HG02840 (cell line): ENCODE data around the gene CDKN2B-AS1.
A peak's percentile ranks its signal among the peaks of the same experiment; 100 is the strongest.
"Not testable (repeated sequence)": the region's sequence is repeated elsewhere in the genome, so short reads cannot be mapped to it uniquely, and the experiment has no call there.

Source experiments
- ATAC-seq: cut with Tn5 transposase; IDR thresholded peaks from one replicate; pipeline ENCODE4 v1.9.1; 2021; ENCODE audit warnings: mild to moderate bottlenecking, moderate library complexity, moderate number of reproducible peaks; ENCODE audit not compliant: unreplicated experiment, low FRiP score

The CDKN2B-AS1 gene

DNA sequence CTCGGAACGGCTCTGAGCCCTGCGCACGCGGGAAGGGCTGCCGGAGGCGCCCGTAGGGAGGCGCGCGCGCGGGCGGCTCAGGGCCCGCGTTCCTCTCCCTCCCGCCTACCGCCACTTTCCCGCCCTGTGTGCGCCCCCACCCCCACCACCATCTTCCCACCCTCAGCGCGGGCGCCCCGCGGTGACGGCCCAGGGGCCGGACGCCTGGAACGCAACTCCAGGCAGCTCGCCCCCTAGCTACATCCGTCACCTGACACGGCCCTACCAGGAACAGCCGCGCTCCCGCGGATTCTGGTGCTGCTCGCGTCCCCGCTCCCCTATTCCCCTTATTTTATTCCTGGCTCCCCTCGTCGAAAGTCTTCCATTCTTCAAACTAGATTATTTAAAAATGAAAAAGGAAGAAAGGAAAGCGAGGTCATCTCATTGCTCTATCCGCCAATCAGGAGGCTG, at the start of gene CDKN2B-AS1:
Gene CDKN2B-AS1, plus strand, starts transcription at position 236 of the 450 bp plus-strand sequence.
- peak; percentile 40 for ATAC-seq

DNA sequence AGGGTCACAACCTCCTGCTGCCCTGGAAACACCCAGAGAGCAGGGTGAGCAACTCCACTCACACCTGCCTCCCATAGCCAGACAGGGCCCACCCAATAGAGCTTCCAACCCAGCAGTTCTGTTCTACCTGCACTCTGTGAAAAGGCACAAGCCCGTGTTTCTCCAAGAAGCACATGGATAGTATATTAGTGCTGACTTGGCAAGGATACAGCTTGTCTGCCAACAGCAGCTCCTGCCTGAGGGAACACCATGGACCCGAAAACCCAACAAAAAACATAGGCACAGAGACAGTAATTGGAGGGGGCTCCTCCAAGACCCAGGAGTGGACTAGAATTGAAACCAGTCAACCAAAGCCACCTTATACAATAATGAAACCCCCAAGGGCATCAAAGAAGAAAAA, 49.0 kb upstream of the CDKN2B-AS1 start:
- ATAC-seq, result no peak

DNA sequence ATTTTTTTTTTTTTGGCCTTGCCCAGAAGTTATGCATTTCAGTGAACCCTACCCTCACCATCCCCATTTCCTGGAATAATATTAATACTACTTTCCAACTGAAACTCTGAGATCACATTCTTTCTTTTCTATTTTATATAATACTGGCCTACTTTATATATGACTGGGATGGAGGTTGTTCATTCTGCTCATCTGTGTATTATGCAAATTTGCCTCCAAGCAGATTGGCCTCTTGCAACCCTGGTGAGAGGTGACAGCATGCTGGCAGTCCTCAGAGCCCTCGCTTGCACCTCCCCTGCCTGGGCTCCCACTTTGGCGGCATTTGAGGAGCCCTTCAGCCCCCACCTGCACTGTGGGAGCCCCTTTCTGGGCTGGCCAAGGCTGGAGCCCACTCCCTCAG, 35.8 kb upstream of the CDKN2B-AS1 start:
- ATAC-seq, result no peak

DNA sequence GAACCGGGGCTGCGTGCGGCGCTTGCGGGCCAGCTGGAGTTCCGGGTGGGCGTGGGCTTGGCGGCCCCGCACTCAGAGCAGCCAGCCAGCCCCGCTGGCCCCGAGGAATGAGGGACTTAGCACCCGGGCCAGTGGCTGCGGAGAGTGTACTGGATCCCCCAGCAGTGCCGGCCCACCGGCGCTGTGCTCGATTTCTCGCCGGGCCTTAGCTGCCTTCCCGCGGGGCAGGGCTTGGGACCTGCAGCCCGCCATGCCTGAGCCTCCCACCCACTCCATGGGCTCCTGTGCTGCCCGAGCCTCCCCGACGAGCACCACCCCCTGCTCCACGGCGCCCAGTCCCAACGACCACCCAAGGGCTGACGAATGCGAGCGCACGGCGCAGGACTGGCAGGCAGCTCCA, 35.3 kb upstream of the CDKN2B-AS1 start:
- not testable (repeated sequence) for ATAC-seq

DNA sequence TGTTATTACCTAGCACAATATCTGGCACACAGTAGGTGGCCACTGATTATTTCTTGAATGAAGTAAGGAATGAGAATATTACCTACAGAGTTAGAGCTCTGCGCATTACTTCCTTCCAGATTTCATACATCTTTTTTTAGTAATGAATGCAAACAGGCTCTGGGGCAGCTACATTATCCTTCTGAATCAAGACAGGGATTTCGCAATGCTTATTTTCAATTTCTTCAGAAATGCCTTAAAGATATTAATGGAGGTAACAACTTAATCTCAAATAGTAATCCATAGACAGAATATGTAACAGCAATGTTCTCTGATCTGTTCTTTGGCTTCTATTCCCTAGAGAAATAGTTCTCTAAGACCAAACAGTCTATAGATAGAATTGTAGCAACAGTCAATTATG, 33.0 kb upstream of the CDKN2B-AS1 start:
- ATAC-seq, result no peak

DNA sequence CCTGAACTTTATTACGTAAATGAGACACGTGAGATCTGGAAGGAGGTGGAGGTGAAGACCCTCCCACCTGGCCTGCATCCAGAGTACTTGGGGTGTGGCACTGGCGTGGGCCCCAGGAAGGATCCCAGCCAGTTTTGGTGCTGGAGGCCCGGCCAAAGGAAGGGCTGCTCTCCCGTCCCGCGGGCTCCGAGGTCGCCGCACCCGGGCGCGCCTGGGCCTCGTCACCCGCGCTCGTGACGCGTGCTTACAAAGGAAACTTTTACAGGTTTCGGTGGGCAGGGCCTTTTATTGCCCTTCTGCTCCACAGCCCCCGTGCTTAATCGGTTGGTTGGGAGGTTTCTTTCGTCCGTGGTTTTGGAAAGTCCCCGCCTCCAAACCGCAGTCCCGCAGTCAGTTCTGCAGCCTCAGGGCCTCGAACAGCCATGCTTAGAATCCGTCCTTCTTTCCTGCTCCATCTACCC, 29.6 kb upstream of the CDKN2B-AS1 start:
- ATAC-seq, result peak; percentile 55

DNA sequence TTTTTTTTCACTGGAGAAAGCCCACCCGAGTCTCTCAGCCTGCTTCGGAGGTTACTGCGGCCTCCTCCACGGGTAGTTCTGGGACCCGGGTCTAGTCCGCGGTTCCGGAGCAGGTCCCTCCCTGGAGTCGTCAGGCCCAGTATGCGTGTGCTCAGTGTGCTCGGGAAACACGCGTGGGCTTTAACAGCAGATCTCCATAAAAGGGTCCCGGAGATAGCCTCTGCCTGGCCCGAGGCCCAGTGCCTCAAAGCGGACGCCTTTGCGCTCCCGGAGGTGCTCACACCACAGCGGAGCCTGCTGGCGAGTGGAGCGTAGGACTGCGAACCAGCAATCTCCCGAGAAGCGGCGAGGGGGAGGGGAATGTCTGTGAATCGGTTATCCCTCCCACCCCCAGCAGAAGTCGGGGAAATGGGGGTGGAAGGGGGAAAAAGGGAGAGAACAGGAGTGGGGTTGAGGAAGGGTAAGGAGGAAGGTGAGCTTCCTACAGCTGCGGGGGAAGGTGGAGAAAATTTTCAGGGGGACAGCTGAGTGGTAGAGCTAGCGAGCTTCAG, 29.1 kb upstream of the CDKN2B-AS1 start:
- peak; percentile 61 for ATAC-seq

DNA sequence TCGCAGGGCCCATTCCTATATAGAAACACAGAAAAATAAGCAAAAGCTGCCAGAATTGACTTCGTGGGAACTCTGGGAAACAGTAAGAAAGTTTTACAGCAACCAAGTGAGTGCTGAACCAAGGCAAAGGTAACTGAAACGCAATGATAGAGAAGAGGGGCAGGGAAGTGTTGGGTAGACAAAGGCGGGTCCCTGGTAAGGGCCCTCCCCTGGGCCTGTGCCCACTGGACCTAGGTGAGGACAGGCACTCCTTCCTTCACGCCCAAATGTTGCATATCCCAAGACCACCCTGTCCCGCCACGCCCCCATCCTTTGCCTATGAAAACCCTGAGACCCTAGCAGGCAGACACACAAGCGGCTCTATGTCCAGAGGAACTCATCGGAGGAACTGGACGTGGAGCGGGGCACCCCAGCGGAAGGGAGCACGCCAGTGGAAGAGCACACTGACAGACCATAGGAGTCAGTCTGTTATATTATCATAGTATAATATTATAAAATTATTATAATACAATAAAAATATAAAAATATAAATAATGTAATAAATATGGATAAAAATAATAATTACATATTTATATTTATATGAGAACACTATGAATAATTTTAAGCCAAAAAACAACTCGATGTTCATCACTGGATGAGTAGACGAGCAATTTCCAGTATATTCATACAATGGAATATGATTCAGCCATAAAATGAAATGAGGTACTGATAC, 28.3 kb upstream of the CDKN2B-AS1 start:
- no peak for ATAC-seq

DNA sequence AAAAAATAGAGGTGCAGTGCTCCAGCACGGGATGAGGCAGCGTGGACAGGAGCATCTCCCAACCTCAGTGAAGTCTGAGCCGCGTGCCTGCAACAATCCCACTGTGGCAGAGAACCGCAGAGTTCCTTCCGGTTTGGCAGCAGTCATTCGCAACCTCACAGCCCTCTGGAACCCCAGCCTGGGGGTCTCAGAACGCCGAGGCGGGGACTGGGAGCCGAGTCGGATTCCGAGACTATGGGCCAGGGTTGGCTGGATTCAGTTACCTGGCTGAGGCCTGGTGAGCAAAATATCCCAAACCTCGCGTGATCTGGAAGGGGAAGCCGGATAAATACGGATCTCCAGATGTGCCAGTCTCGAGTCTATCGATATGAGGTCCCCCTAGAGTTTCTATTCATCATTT, 27.4 kb upstream of the CDKN2B-AS1 start:
- ATAC-seq, result no peak

DNA sequence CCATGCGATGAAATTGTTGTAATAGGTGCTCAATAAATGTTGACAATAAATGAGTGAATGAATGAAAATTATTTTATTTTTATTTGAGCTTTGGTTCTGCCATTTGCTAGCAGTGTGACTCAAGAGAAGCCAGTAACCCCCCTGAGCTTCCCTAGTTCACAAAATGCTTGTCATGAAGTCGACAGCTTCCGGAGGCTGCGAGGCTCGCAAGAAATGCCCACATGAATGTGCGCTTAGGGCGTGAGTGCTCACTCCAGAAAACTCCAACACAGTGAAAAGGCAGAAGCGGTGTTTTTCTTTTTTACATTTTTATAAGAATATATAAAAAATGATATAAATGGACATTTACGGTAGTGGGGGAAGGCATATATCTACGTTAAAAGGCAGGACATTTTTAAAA, 26.9 kb upstream of the CDKN2B-AS1 start:
- ATAC-seq, result no peak

DNA sequence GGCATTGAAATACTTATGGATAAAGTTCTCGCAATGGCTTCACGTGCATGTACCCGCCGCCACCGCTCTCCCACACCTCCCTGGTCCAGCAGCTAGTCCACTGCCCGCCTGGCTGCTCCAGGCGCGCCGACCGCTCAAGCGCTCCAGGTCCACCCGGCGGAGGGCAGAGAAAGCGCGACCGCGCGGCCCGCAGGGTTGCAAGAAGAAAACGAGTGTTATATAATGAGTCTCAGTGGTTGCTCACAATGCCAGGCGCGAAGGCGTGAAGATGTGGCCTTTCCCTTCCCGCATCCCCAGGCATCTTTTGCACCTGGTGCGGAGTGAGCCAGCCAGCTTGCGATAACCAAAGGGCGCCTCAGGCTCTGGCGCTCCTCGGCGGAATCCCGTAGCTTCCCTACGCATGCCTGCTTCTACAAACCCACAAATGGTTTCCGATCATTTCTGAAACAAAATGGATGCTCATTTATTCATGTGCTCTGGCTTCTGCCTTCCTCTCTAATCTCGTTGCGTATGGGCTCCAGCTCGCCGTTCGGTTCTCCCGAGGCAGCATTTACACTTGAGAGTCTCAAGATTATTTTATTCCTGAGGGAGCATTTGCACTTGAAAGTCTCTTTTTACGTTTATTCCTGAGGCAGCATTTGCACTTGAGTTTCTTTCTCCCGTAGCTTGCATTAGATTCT, 26.1 kb upstream of the CDKN2B-AS1 start:
- no peak for ATAC-seq

DNA sequence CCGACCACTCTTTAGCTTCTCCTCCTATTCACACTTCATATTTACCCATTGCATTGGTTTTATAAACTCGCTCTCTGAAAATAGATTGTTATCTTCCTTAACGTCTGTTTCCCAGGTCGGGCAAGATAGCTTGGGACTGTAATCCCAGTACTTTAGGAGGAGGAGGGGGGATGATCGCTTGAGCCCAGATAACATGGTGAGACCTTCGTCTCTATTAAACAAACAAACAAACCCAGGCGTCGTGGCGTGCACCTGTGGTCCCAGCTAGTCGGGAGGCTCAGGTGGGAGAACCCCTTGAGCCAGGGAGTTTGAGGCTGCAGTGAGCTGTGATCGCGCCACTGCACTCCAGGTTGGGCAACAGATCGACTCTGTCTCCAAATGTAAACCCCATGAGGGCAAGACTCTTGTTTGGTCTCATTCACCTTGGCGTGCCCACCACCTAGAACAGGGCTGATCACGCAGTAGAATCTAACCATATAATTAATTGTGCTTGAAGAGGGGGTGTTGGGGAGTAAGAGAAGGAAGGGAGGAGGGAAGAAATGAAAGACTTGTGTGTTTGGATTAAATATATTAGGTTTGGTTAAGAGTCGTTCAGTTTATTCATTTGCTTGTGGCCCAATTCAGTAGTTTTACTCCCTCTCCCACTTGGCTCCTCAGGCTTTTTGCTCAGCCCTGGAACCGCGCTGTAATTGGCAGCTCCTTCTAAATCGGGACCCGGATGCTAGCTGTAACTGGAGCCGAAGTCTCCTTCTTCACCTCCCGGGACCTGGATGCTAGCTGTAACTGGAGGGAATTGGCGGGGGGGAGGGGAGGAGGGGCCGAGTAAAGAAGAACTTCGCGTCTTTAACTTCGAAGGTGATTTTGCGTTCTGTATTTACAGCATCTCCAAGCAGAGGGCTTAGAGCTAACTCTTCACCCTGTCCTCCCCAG, 25.3 kb upstream of the CDKN2B-AS1 start:
- ATAC-seq, result no peak

DNA sequence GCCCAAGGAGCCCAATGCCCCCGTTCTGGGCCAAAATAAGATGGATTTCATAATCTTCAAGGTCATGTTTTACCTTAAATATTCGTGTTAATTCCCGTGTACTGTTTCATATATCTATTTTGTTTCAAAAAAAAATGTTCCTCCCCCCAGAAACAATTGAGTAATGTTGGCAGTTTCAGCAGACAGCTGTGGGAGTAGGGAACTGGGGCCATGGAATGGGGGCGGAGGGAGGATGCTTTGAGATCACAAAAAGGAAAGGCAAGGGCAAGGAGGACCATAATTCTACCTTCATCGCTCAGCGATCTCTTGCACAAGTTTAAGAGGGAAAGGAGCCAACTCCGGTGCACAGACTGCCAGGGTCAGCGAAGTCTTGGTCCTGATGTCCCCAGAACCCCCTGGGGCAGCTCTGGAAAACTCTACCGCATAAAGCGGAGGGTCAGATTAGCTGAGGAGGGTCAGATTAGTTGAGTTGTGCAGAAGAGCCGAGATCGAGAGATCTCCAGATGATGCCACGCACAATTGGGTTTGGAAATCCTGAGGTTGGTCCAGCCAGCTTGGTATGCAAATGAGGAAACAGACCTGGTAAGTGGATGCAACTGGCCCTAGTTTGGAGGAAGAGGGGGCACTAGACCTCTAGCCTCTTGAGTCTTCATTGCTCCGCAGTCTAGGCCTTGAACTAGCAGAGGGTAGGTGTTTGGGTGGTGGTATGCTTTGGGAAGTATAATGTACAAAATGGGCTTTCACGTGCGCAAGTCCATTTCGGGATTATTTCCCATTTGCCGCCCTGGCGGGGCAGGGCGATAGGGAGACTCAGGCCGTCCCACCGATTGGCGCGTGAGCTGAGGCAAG, 24.4 kb upstream of the CDKN2B-AS1 start:
- ATAC-seq, result no peak

DNA sequence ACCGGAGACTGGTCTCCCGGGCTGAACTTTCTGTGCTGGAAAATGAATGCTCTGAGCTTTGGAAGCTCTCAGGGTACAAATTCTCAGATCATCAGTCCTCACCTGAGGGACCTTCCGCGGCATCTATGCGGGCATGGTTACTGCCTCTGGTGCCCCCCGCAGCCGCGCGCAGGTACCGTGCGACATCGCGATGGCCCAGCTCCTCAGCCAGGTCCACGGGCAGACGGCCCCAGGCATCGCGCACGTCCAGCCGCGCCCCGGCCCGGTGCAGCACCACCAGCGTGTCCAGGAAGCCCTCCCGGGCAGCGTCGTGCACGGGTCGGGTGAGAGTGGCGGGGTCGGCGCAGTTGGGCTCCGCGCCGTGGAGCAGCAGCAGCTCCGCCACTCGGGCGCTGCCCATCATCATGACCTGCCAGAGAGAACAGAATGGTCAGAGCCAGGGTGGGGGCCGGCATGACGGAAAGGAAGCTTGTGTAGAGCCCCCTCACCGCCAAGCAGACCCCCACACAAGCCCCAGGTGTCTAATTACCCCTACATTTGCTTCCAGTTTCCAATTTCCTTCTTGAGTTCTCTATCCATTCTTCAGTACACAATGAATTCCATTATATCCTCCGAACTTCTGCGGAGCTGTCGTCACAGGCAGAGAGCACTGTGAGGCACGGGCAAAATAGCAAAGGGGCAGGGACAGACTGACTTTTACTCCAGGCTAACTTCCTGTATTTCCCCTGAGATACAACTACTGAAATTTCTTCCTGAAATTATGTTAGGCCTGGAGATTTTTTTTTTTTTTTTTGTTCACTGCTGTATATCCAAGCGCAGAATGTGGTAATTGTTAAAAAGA, 23.6 kb upstream of the CDKN2B-AS1 start:
- no peak for ATAC-seq

DNA sequence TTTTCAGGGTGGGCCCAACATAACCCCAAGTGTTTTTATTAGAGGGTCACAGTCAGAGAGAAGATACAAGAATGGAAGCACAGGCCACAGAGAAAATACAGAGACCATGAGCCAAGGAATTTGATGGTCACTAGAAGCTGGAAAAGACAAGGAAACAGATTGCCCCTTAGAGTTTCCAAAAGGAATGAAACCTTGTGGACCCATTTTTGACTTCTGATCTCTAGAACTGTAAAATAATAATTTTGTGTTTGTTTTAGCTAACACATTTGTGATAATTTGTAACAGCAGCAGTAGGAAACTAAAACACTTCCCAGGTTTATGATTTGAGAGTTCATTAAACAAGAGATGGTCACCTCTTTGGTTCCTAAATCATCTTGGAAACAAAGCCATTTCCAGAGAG, 22.2 kb upstream of the CDKN2B-AS1 start:
- ATAC-seq, result no peak

DNA sequence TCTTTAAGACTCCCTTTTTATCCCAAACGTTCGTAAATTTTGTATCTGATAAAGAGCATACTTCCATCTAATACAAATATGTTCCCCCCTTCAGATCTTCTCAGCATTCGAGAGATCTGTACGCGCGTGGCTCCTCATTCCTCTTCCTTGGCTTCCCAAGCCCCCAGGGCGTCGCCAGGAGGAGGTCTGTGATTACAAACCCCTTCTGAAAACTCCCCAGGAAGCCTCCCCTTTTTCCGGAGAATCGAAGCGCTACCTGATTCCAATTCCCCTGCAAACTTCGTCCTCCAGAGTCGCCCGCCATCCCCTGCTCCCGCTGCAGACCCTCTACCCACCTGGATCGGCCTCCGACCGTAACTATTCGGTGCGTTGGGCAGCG, 20.3 kb upstream of the CDKN2B-AS1 start:
- no peak for ATAC-seq

DNA sequence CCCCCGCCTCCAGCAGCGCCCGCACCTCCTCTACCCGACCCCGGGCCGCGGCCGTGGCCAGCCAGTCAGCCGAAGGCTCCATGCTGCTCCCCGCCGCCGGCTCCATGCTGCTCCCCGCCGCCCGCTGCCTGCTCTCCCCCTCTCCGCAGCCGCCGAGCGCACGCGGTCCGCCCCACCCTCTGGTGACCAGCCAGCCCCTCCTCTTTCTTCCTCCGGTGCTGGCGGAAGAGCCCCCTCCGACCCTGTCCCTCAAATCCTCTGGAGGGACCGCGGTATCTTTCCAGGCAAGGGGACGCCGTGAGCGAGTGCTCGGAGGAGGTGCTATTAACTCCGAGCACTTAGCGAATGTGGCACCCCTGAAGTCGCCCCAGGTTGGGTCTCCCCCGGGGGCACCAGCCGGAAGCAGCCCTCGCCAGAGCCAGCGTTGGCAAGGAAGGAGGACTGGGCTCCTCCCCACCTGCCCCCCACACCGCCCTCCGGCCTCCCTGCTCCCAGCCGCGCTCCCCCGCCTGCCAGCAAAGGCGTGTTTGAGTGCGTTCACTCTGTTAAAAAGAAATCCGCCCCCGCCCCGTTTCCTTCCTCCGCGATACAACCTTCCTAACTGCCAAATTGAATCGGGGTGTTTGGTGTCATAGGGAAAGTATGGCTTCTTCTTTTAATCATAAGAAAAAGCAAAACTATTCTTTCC, 19.7 kb upstream of the CDKN2B-AS1 start:
- ATAC-seq, result peak; percentile 46

DNA sequence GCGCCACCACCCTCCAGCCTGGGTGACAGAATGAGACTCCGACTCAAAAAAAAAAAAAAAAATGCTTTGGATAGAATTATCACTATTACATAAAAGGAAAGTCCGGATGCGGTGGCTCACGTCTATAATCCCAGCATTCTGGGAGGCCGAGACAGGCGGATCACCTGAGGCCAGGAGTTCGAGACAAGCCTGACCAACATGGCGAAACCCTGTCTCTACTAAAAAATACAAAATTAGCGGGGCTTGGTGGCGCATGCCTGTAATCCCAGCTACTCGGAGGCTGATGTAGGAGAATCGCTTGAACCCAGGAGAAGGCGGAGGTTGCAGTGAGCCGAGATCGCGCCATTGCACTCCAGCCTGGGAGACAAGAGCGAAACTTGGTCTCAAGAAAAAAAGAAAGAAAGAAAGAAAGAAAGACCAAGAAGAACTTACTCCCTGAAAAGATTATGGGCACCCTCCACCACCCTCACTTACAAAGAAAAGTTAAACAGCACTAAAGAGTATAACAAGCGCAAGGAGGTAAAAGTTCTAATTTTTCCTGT, 18.2 kb upstream of the CDKN2B-AS1 start:
- ATAC-seq, result no peak
